Gastrocnemius medialis (tissue), 4 donors: ENCODE results near the gene MAP10. TPM values are rescaled to one million over a fixed set of nuclear protein-coding genes. Genes with fewer than 3 reads are reported as not detected.

ENCODE experiments used
- ATAC-seq, 2 donors: fragments of 150-250 bp; one replicate each; pipeline ENCODE4 v1.9.1; 2016
- DNase-seq, 2 donors: peaks; one replicate each; pipeline ENCODE4 v3.0.0-alpha.2; 2019
- H3K27ac ChIP-seq, 4 donors: fragments of 200-600 bp; sonication (generic); 1 replicate in 1 of 4; 2 replicates in 3 of 4; pipeline ENCODE4 v1.5.1; 2016 to 2018; ENCODE audit warnings: mild to moderate bottlenecking in 2 of 4, moderate library complexity in 1 of 4
- H3K27me3 ChIP-seq, 3 donors: fragments of 200-600 bp; sonication (generic) in 2 of 3; 1 replicate in 1 of 3; 2 replicates in 2 of 3; pipeline versions ENCODE4 v1.5.1 to v1.6.0; 2016 to 2019; ENCODE audit warnings: mild to moderate bottlenecking in 1 of 3, moderate library complexity in 1 of 3
- H3K36me3 ChIP-seq, 2 donors: fragments of 200-600 bp; sonication (generic) in 1 of 2; one replicate each; pipeline ENCODE4 v1.5.1; 2017 to 2018
- H3K4me1 ChIP-seq, 2 donors: fragments of 200-600 bp; sonication (generic) in 1 of 2; one replicate each; pipeline ENCODE4 v1.5.1; 2016 to 2017; ENCODE audit warnings: mild to moderate bottlenecking in 2 of 2
- H3K4me3 ChIP-seq, 4 donors: fragments of 200-600 bp; sonication (generic) in 3 of 4; 1 replicate in 1 of 4; 2 replicates in 3 of 4; pipeline ENCODE4 v1.5.1; 2016 to 2019; ENCODE audit warnings: mild to moderate bottlenecking in 2 of 4
- H3K9me3 ChIP-seq, 3 donors: fragments of 200-600 bp; sonication (generic) in 2 of 3; 1 replicate in 1 of 3; 2 replicates in 2 of 3; pipeline ENCODE4 v1.5.1; 2016 to 2019
- POLR2A ChIP-seq, 2 donors: fragments of 450-650 bp; IDR thresholded peaks; one replicate each; pipeline ENCODE4 v1.6.1; 2017; ENCODE audit warnings: antibody characterized with exemption in 2 of 2, mild to moderate bottlenecking in 2 of 2, moderate library complexity in 2 of 2
- in situ Hi-C, 4 donors: fragments of 200-750 bp; cut with MboI; loops; one replicate each; pipeline versions ENCODE4 v1.15.0 to v1.8.0; 2017; ENCODE audit warnings: low sequenced_read_pairs in 4 of 4
- intact Hi-C: fragments of 100-400 bp; cut with DNase I; formaldehyde crosslinking; loops from one replicate; pipeline ENCODE4 v1.15.1; 2023; ENCODE audit warnings: low total_unique reads
- total RNA-seq, 4 donors: library from RNA; depleted of rRNA; stranded (reverse); fragments of >200 nt; gene quantifications; one replicate each; pipeline versions ENCODE4 v1.1.0 to v1.2.3, GENCODE V29; 2016
- TF ChIP-seq, protein P1 (sequence below), 5 experiments: fragments of 450-650 bp in 3 of 5; fragments of 200-600 bp in 2 of 5; sonication (generic) in 2 of 5; IDR thresholded peaks in 4 of 5; conservative IDR thresholded peaks in 1 of 5; 1 replicate in 4 of 5; 2 replicates in 1 of 5; pipeline ENCODE4 v1.5.1; 2016 to 2019; ENCODE audit warnings: antibody characterized with exemption in 5 of 5, mild to moderate bottlenecking in 3 of 5, moderate library complexity in 3 of 5

Gene MAP10
- total RNA-seq, 4 donors from 2014 or later, result 1.9 to 2.6 (median 2.3) TPM

DNA sequence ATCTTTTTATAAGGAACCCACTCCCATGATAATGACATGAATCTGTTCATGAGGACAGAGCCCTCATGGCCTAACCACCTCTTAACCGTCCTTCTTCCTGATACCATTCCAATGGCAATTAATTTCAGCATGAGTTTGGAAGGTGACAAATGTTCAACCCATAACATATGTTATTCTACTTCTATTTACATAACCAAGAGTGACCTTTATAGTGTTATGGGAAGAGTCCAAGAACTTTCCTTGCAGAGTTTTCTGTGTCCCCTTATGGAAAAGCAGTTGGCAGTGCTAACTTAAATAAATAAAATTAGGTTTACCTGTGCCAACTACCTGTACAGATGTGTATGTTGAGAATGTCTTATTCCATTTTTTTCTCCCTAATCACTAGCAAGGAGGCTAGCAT, 11.1 kb downstream of the MAP10 start:
- no peaks in the 10 kb centered on the region for H3K36me3 ChIP-seq
- in situ Hi-C loops (no loop called here), intact Hi-C loops (no loop called here)
- no peak overlapping the region for H3K4me3 ChIP-seq
- H3K27ac ChIP-seq, result no peak overlapping the region
- TF ChIP-seq POLR2A (IDR thresholded peaks at IDR 0.05), result no peak
- TF ChIP-seq, protein P1, sequence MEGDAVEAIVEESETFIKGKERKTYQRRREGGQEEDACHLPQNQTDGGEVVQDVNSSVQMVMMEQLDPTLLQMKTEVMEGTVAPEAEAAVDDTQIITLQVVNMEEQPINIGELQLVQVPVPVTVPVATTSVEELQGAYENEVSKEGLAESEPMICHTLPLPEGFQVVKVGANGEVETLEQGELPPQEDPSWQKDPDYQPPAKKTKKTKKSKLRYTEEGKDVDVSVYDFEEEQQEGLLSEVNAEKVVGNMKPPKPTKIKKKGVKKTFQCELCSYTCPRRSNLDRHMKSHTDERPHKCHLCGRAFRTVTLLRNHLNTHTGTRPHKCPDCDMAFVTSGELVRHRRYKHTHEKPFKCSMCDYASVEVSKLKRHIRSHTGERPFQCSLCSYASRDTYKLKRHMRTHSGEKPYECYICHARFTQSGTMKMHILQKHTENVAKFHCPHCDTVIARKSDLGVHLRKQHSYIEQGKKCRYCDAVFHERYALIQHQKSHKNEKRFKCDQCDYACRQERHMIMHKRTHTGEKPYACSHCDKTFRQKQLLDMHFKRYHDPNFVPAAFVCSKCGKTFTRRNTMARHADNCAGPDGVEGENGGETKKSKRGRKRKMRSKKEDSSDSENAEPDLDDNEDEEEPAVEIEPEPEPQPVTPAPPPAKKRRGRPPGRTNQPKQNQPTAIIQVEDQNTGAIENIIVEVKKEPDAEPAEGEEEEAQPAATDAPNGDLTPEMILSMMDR (IDR thresholded peaks at IDR 0.05 in 4 of 5, conservative IDR thresholded peaks at IDR 0.05 in 1 of 5), result no peak
- DNase-seq (no peak), ATAC-seq (no peak)
- H3K4me1 ChIP-seq, result peaks cover 0 to 1% of the 10 kb centered on the region in 2 donors
- no peaks in the 10 kb centered on the region for H3K9me3 ChIP-seq
- H3K27me3 ChIP-seq, result no peaks in the 10 kb centered on the region

- no peak for ATAC-seq
- intact Hi-C loops, result no loop called here
- Histone ChIP-seq H3K27me3 (no peaks in the 10 kb centered on the region), H3K27ac (no peak overlapping the region), H3K4me1 (no peaks in the 10 kb centered on the region), H3K9me3 (no peaks in the 10 kb centered on the region), H3K36me3 (no peaks in the 10 kb centered on the region), H3K4me3 (no peak overlapping the region)
- in situ Hi-C loops, result no loop called here
- no peak for DNase-seq
- TF ChIP-seq, protein P1 (IDR thresholded peaks at IDR 0.05 in 4 of 5, conservative IDR thresholded peaks at IDR 0.05 in 1 of 5), result no peak
- no peak for TF ChIP-seq POLR2A (IDR thresholded peaks at IDR 0.05)
Measured at GRCh38 chr1:232818040-232818439, 12.8 kb downstream of the MAP10 start.

DNA sequence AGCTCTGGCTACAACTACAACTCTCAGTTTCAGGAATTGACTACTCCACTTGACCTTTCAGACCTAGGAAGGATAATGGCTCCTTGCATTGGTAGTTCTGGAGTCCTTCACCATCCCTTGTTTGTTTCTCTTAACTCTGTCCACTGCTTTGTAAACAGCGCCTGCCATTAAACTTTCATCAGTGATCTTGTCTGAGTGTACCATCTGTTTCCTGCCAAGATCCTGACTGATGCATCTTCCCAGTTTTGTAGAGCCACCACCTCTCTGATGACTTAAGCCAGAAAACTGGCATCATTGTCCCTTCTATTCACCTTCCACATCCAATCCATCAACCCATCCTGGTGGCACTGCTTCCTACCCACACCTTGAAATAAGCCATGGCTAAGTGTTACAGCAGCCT, 15.2 kb downstream of the MAP10 start:
- Histone ChIP-seq H3K9me3 (no peaks in the 10 kb centered on the region), H3K4me1 (no peaks in the 10 kb centered on the region), H3K27ac (no peak overlapping the region), H3K36me3 (no peaks in the 10 kb centered on the region), H3K27me3 (no peaks in the 10 kb centered on the region), H3K4me3 (no peak overlapping the region)
- DNase-seq (no peak), ATAC-seq (no peak)
- intact Hi-C loops, result no loop called here
- in situ Hi-C loops, result no loop called here
- TF ChIP-seq POLR2A (IDR thresholded peaks at IDR 0.05), result no peak
- TF ChIP-seq, protein P1 (IDR thresholded peaks at IDR 0.05 in 4 of 5, conservative IDR thresholded peaks at IDR 0.05 in 1 of 5), result no peak

- Histone ChIP-seq H3K9me3 (no peaks in the 10 kb centered on the region), H3K4me1 (no peaks in the 10 kb centered on the region), H3K27ac (no peak overlapping the region), H3K27me3 (no peaks in the 10 kb centered on the region), H3K36me3 (no peaks in the 10 kb centered on the region), H3K4me3 (no peak overlapping the region)
- TF ChIP-seq, protein P1 (IDR thresholded peaks at IDR 0.05 in 4 of 5, conservative IDR thresholded peaks at IDR 0.05 in 1 of 5), result no peak
- no peak for TF ChIP-seq POLR2A (IDR thresholded peaks at IDR 0.05)
- ATAC-seq (peak; percentile 52 to 64), DNase-seq (no peak)
- intact Hi-C loops, result no loop called here
- in situ Hi-C loops, result no loop called here
Measured at GRCh38 chr1:232822530-232822929, 17.3 kb downstream of the MAP10 start.

DNA sequence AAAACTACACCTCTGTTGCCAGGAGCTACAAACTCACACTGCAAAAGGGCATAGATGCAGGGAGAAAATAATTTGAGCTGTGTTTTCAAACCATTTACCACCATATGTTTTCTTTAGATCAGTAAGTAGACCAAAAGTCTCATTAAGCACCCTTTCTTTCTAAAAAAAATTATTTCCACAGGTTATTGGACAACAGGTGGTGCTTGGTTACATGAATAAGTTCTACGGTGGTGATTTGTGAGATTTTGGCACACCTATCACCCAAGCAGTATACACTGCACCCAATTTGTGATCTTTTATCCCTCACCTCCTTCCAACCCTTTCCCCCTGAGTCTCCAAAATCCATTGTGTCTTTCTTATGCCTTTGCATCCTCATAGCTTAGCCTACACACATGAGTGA, 21.1 kb downstream of the MAP10 start:
- Histone ChIP-seq H3K27ac (no peak overlapping the region), H3K27me3 (no peaks in the 10 kb centered on the region), H3K4me1 (no peaks in the 10 kb centered on the region), H3K4me3 (no peak overlapping the region), H3K9me3 (no peaks in the 10 kb centered on the region), H3K36me3 (no peaks in the 10 kb centered on the region)
- no peak for ATAC-seq
- intact Hi-C loops (no loop called here), in situ Hi-C loops (no loop called here)
- TF ChIP-seq POLR2A (IDR thresholded peaks at IDR 0.05), result no peak
- TF ChIP-seq, protein P1 (IDR thresholded peaks at IDR 0.05 in 4 of 5, conservative IDR thresholded peaks at IDR 0.05 in 1 of 5), result no peak
- DNase-seq, result no peak
